GM23248 (cell line): ENCODE results near the gene SLC35B1. TPM values are rescaled to one million over a fixed set of nuclear protein-coding genes. Genes with fewer than 3 reads are reported as not detected.

Source experiments
- DNase-seq: peaks from one replicate; pipeline ENCODE4 v3.0.0-alpha.2; 2015
- H2AFZ ChIP-seq: fragments of 200-600 bp; sonication (generic); 2 replicates; pipeline ENCODE4 v1.6.1; 2016; ENCODE audit warnings: antibody characterized with exemption
- H3F3A ChIP-seq: fragments of 200-600 bp; sonication (generic); 2 replicates; pipeline ENCODE4 v1.6.1; 2016; ENCODE audit warnings: mild to moderate bottlenecking, antibody characterized with exemption, mixed run types; ENCODE audit not compliant: insufficient read depth
- H3K27ac ChIP-seq: fragments of 200-600 bp; sonication (generic); 2 replicates; pipeline ENCODE4 v1.5.1; 2016; ENCODE audit warnings: mild to moderate bottlenecking
- H3K27me3 ChIP-seq: fragments of 200-600 bp; sonication (generic); replicated peaks from 2 replicates; pipeline ENCODE4 v1.6.1; 2016; ENCODE audit warnings: mild to moderate bottlenecking; ENCODE audit not compliant: insufficient read depth
- H3K36me3 ChIP-seq: fragments of 200-600 bp; sonication (generic); 2 replicates; pipeline ENCODE4 v1.6.1; 2016; ENCODE audit warnings: low read depth, mild to moderate bottlenecking
- H3K4me1 ChIP-seq: fragments of 200-600 bp; sonication (generic); 2 replicates; pipeline ENCODE4 v1.6.1; 2016; ENCODE audit warnings: mild to moderate bottlenecking; ENCODE audit not compliant: insufficient read depth
- H3K4me2 ChIP-seq: fragments of 200-600 bp; sonication (generic); one replicate; pipeline ENCODE4 v1.6.1; 2016; ENCODE audit warnings: mild to moderate bottlenecking; ENCODE audit not compliant: unreplicated experiment
- H3K4me3 ChIP-seq: fragments of 200-600 bp; sonication (generic); 2 replicates; pipeline ENCODE4 v1.5.1; 2016; ENCODE audit warnings: mild to moderate bottlenecking
- H3K79me2 ChIP-seq: fragments of 200-600 bp; sonication (generic); 2 replicates; pipeline ENCODE4 v1.6.1; 2016; ENCODE audit warnings: mild to moderate bottlenecking; ENCODE audit not compliant: insufficient read depth
- H3K9ac ChIP-seq: fragments of 200-600 bp; sonication (generic); 2 replicates; pipeline ENCODE4 v1.6.1; 2016; ENCODE audit warnings: mild to moderate bottlenecking
- H3K9me2 ChIP-seq: fragments of 200-600 bp; sonication (generic); 2 replicates; pipeline ENCODE4 v1.6.1; 2016; ENCODE audit warnings: mixed run types, mild to moderate bottlenecking, moderate library complexity; ENCODE audit not compliant: insufficient read depth
- H3K9me3 ChIP-seq: fragments of 200-600 bp; sonication (generic); one replicate; pipeline ENCODE4 v1.6.1; 2017; ENCODE audit warnings: low read depth
- H4K20me1 ChIP-seq: fragments of 200-600 bp; sonication (generic); 2 replicates; pipeline ENCODE4 v1.6.0; 2016; ENCODE audit not compliant: insufficient read depth
- EZH2 ChIP-seq: fragments of 200-600 bp; sonication (generic); IDR thresholded peaks from 2 replicates; pipeline ENCODE4 v1.6.1; 2018; ENCODE audit warnings: antibody characterized with exemption, mild to moderate bottlenecking; ENCODE audit not compliant: insufficient read depth, poor library complexity, severe bottlenecking
- EZH2phosphoT487 ChIP-seq: fragments of 200-600 bp; sonication (generic); IDR thresholded peaks from 2 replicates; pipeline ENCODE4 v1.6.1; 2018; ENCODE audit warnings: antibody characterized with exemption, moderate library complexity, mild to moderate bottlenecking, low read depth; ENCODE audit not compliant: insufficient read depth
- WGBS, 2 experiments: methylation state at CpG; one replicate each; pipeline ENCODE4 v1.1.6; 2015 to 2017; ENCODE audit warnings: low lambda C conversion rate in 2 of 2, low coverage in 1 of 2; ENCODE audit errors: missing lambda C conversion rate in 2 of 2; 5-methylcytosine and 5-hydroxymethylcytosine counted together
- in situ Hi-C: fragments of 300-500 bp; cut with MboI; formaldehyde crosslinking; loops from 2 replicates; pipeline ENCODE4 v1.15.0; 2020
- polyA plus RNA-seq: library from polyadenylated mRNA; unstranded; fragments of >200 nt; fragmentation: Nextera tagmentation; extraction: Ambion mirVana; gene quantifications from 2 replicates; pipeline ENCODE4 v1.2.1, GENCODE V29; 2016
- total RNA-seq: library from RNA; depleted of rRNA; stranded (reverse); fragments of >200 nt; shearing (Covaris generic); gene quantifications from 2 replicates; pipeline ENCODE4 v1.2.3, GENCODE V29; 2014

The SLC35B1 gene
- total and polyA plus RNA-seq, 2 experiments from 2014 or later, result 66.5 to 71.7 TPM

GRCh38 chr17:49692751-49693150 is 15.0 kb downstream of the SLC35B1 start:
- no peak overlapping the region for H3K4me2 ChIP-seq
- H3K27me3 ChIP-seq, result no peaks in the 10 kb centered on the region
- TF ChIP-seq EZH2, result no peak
- TF ChIP-seq EZH2phosphoT487, result no peak
- no peak overlapping the region for H3K9ac ChIP-seq
- no peaks in the 10 kb centered on the region for H3K9me3 ChIP-seq
- H3K4me1 ChIP-seq, result no peaks in the 10 kb centered on the region
- no peaks in the 10 kb centered on the region for H4K20me1 ChIP-seq
- H3K9me2 ChIP-seq, result no peaks in the 10 kb centered on the region
- peak; percentile 39 for DNase-seq
- H3K27ac ChIP-seq, result no peak overlapping the region
- no peaks in the 10 kb centered on the region for H3F3A ChIP-seq
- 67 to 68% methylated on average over 4 of the region's 4 CpGs for WGBS, 2 experiments
- no peaks in the 10 kb centered on the region for H3K36me3 ChIP-seq
- H2AFZ ChIP-seq, result no peak overlapping the region
- no peaks in the 10 kb centered on the region for H3K79me2 ChIP-seq
- in situ Hi-C loops, result loop anchor here (10.0 kb wide), 1 partner anchor 268 kb away; no protein-coding TSS in a partner anchor
- H3K4me3 ChIP-seq, result no peak overlapping the region

- H3K27me3 ChIP-seq, result no peaks in the 10 kb centered on the region
- WGBS, 2 experiments, result 50 to 56% methylated on average over 8 of the region's 8 CpGs
- H3K9ac ChIP-seq, result 0 out of 2 replicates have a peak overlapping the region, but pooled peaks have one; percentile 36
- H3K4me1 ChIP-seq, result no peaks in the 10 kb centered on the region
- no peak overlapping the region for H3K4me2 ChIP-seq
- H3K27ac ChIP-seq, result peak overlapping the region; percentile 55
- TF ChIP-seq EZH2phosphoT487 (no peak), EZH2 (no peak)
- in situ Hi-C loops, result loop anchor here (10.0 kb wide), 1 partner anchor 267 kb away; no protein-coding TSS in a partner anchor
- no peaks in the 10 kb centered on the region for H3K9me2 ChIP-seq
- H3K79me2 ChIP-seq, result no peaks in the 10 kb centered on the region
- H3K4me3 ChIP-seq, result no peak overlapping the region
- peak; percentile 13 for DNase-seq
- H4K20me1 ChIP-seq, result no peaks in the 10 kb centered on the region
- H2AFZ ChIP-seq, result peak overlapping the region; percentile 45
- H3K9me3 ChIP-seq, result no peaks in the 10 kb centered on the region
- no peaks in the 10 kb centered on the region for H3K36me3 ChIP-seq
- H3F3A ChIP-seq, result no peaks in the 10 kb centered on the region
These were observed 16.0 kb downstream of the SLC35B1 start for GRCh38 chr17:49691677-49692191.

GRCh38 chr17:49691086-49691676 is 16.6 kb downstream of the SLC35B1 start:
- TF ChIP-seq EZH2phosphoT487 (no peak), EZH2 (no peak)
- Histone ChIP-seq H3K36me3 (no peaks in the 10 kb centered on the region), H4K20me1 (no peaks in the 10 kb centered on the region), H3K9me3 (no peaks in the 10 kb centered on the region), H3K27me3 (no peaks in the 10 kb centered on the region), H3K4me3 (no peak overlapping the region), H3F3A (no peaks in the 10 kb centered on the region), H3K9me2 (no peaks in the 10 kb centered on the region), H2AFZ (peak overlapping the region; percentile 45), H3K27ac (peak overlapping the region; percentile 55), H3K79me2 (no peaks in the 10 kb centered on the region), H3K4me1 (no peaks in the 10 kb centered on the region), H3K4me2 (peak overlapping the region; percentile 9), H3K9ac (0 out of 2 replicates have a peak overlapping the region, but pooled peaks have one; percentile 36)
- peak; percentile 69 for DNase-seq
- in situ Hi-C loops, result loop anchor here (10.0 kb wide), 1 partner anchor 266 kb away; no protein-coding TSS in a partner anchor
- WGBS, 2 experiments, result 50 to 56% methylated on average over 9 of the region's 9 CpGs

GRCh38 chr17:49690256-49690655 is 17.5 kb downstream of the SLC35B1 start:
- Histone ChIP-seq H3K9me3 (no peaks in the 10 kb centered on the region), H3F3A (no peaks in the 10 kb centered on the region), H3K9me2 (no peaks in the 10 kb centered on the region), H3K9ac (no peak overlapping the region), H3K79me2 (no peaks in the 10 kb centered on the region), H4K20me1 (no peaks in the 10 kb centered on the region), H3K4me3 (no peak overlapping the region), H3K4me2 (no peak overlapping the region), H3K36me3 (no peaks in the 10 kb centered on the region), H3K27ac (no peak overlapping the region), H3K4me1 (no peaks in the 10 kb centered on the region), H2AFZ (no peak overlapping the region), H3K27me3 (no peaks in the 10 kb centered on the region)
- TF ChIP-seq EZH2 (no peak), EZH2phosphoT487 (no peak)
- 90% methylated on average over 2 of the region's 2 CpGs for WGBS, 2 experiments
- in situ Hi-C loops, result loop anchor here (10.0 kb wide), 1 partner anchor 265 kb away; no protein-coding TSS in a partner anchor
- no peak for DNase-seq
